ENCODE data around the gene KLHL22.

GRCh38 chr22:20531154-20531403, 35.5 kb upstream of the KLHL22 start:
- TF ChIP-seq POLR2A (IDR thresholded peaks at IDR 0.05): no peak
- TF ChIP-seq, protein P1, sequence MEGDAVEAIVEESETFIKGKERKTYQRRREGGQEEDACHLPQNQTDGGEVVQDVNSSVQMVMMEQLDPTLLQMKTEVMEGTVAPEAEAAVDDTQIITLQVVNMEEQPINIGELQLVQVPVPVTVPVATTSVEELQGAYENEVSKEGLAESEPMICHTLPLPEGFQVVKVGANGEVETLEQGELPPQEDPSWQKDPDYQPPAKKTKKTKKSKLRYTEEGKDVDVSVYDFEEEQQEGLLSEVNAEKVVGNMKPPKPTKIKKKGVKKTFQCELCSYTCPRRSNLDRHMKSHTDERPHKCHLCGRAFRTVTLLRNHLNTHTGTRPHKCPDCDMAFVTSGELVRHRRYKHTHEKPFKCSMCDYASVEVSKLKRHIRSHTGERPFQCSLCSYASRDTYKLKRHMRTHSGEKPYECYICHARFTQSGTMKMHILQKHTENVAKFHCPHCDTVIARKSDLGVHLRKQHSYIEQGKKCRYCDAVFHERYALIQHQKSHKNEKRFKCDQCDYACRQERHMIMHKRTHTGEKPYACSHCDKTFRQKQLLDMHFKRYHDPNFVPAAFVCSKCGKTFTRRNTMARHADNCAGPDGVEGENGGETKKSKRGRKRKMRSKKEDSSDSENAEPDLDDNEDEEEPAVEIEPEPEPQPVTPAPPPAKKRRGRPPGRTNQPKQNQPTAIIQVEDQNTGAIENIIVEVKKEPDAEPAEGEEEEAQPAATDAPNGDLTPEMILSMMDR (IDR thresholded peaks at IDR 0.05): no peak
